GM18519 (cell line): ENCODE data around the gene CCR7.
"Not testable (repeated sequence)": the region's sequence is repeated elsewhere in the genome, so short reads cannot be mapped to it uniquely, and the experiment has no call there.

Source experiments
- ATAC-seq: cut with Tn5 transposase; IDR thresholded peaks from one replicate; pipeline ENCODE4 v1.9.1; 2021; ENCODE audit warnings: mild to moderate bottlenecking, moderate library complexity; ENCODE audit not compliant: unreplicated experiment, low FRiP score

The CCR7 gene

GRCh38 chr17:40552806-40553693 lies 12.2 kb downstream of the CCR7 start:
- ATAC-seq = no peak

GRCh38 chr17:40551879-40552768 lies 13.1 kb downstream of the CCR7 start:
- no peak for ATAC-seq

- no peak for ATAC-seq
These were observed 14.0 kb downstream of the CCR7 start for GRCh38 chr17:40551091-40551878.

- ATAC-seq = no peak
These were observed 14.7 kb downstream of the CCR7 start for GRCh38 chr17:40550608-40551007.

- no peak for ATAC-seq
These were observed 16.1 kb downstream of the CCR7 start for GRCh38 chr17:40548982-40549685.

- ATAC-seq = no peak
These were observed 16.7 kb downstream of the CCR7 start for GRCh38 chr17:40548491-40548981.

- ATAC-seq = no peak
These were observed 17.3 kb downstream of the CCR7 start for GRCh38 chr17:40547785-40548478.

GRCh38 chr17:40547079-40547784 lies 18.0 kb downstream of the CCR7 start:
- ATAC-seq = no peak

GRCh38 chr17:40546497-40546896 lies 18.8 kb downstream of the CCR7 start:
- ATAC-seq = not testable (repeated sequence)

GRCh38 chr17:40545660-40546059 lies 19.6 kb downstream of the CCR7 start:
- ATAC-seq = no peak

GRCh38 chr17:40542558-40543411 lies 22.5 kb downstream of the CCR7 start:
- ATAC-seq = no peak

GRCh38 chr17:40541873-40542557 lies 23.3 kb downstream of the CCR7 start:
- no peak for ATAC-seq

- no peak for ATAC-seq
These were observed 24.0 kb downstream of the CCR7 start for GRCh38 chr17:40541060-40541872.

GRCh38 chr17:40540448-40540847 lies 24.8 kb downstream of the CCR7 start:
- ATAC-seq = no peak

GRCh38 chr17:40539711-40540411 lies 25.4 kb downstream of the CCR7 start:
- ATAC-seq = no peak
